ENCODE data around the gene RHBDL1.
A peak's percentile ranks its signal among the peaks of the same experiment; 100 is the strongest.

DNA sequence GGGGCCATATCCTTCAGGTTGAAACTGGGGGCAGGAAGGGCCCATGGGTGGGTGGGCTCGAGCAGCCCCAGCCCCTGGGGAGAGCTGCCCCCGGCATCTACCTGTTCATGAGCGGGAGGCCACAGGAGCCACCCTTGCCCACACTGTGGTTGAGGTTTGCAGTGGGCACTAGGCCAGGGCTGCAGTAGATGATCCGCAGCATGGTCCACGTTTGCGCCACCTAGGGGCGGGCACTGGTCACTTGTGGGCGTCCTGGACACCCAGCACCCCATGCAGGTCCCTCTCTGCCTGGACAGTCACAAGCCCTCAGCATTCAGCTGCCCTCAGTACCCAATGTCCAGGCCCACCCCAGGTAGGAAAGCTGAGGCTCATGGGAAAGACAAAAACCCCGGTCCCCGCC is 10.5 kb downstream of the RHBDL1 start:
- TF ChIP-seq POLR2A (IDR thresholded peaks at IDR 0.05) (no peak), EP300 (IDR thresholded peaks at IDR 0.05) (no peak), POLR2AphosphoS5 (IDR thresholded peaks at IDR 0.05) (no peak)
- TF ChIP-seq, protein P1, sequence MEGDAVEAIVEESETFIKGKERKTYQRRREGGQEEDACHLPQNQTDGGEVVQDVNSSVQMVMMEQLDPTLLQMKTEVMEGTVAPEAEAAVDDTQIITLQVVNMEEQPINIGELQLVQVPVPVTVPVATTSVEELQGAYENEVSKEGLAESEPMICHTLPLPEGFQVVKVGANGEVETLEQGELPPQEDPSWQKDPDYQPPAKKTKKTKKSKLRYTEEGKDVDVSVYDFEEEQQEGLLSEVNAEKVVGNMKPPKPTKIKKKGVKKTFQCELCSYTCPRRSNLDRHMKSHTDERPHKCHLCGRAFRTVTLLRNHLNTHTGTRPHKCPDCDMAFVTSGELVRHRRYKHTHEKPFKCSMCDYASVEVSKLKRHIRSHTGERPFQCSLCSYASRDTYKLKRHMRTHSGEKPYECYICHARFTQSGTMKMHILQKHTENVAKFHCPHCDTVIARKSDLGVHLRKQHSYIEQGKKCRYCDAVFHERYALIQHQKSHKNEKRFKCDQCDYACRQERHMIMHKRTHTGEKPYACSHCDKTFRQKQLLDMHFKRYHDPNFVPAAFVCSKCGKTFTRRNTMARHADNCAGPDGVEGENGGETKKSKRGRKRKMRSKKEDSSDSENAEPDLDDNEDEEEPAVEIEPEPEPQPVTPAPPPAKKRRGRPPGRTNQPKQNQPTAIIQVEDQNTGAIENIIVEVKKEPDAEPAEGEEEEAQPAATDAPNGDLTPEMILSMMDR (IDR thresholded peaks at IDR 0.05), result peak in 1 of 4 experiments; percentile 27
